Thyroid gland (tissue), 4 donors: ENCODE data around the gene NATD1.

Experiments used
- POLR2A ChIP-seq, 2 donors: fragments of 450-650 bp; IDR thresholded peaks; one replicate each; pipeline ENCODE4 v1.6.1; 2017; ENCODE audit warnings: antibody characterized with exemption in 2 of 2, mild to moderate bottlenecking in 2 of 2, moderate library complexity in 1 of 2
- TF ChIP-seq, protein P1 (sequence below), 6 experiments: fragments of 200-600 bp in 3 of 6; fragments of 450-650 bp in 3 of 6; sonication (generic) in 3 of 6; IDR thresholded peaks; one replicate each; pipeline ENCODE4 v1.5.1; 2016 to 2019; ENCODE audit warnings: antibody characterized with exemption in 6 of 6, mild to moderate bottlenecking in 2 of 6, inconsistent platforms in 1 of 6, moderate library complexity in 1 of 6

GRCh38 chr17:21279582-21279981, 26.4 kb upstream of the NATD1 start:
- TF ChIP-seq POLR2A (IDR thresholded peaks at IDR 0.05), result no peak
- TF ChIP-seq, protein P1, sequence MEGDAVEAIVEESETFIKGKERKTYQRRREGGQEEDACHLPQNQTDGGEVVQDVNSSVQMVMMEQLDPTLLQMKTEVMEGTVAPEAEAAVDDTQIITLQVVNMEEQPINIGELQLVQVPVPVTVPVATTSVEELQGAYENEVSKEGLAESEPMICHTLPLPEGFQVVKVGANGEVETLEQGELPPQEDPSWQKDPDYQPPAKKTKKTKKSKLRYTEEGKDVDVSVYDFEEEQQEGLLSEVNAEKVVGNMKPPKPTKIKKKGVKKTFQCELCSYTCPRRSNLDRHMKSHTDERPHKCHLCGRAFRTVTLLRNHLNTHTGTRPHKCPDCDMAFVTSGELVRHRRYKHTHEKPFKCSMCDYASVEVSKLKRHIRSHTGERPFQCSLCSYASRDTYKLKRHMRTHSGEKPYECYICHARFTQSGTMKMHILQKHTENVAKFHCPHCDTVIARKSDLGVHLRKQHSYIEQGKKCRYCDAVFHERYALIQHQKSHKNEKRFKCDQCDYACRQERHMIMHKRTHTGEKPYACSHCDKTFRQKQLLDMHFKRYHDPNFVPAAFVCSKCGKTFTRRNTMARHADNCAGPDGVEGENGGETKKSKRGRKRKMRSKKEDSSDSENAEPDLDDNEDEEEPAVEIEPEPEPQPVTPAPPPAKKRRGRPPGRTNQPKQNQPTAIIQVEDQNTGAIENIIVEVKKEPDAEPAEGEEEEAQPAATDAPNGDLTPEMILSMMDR (IDR thresholded peaks at IDR 0.05), result no peak
